Measurements from ENCODE around the gene SMPD4. TPM values are rescaled to one million over a fixed set of nuclear protein-coding genes. Genes with fewer than 3 reads are reported as not detected.
"Not testable (repeated sequence)": the region's sequence is repeated elsewhere in the genome, so short reads cannot be mapped to it uniquely, and the experiment has no call there.

Gene SMPD4, protein sequence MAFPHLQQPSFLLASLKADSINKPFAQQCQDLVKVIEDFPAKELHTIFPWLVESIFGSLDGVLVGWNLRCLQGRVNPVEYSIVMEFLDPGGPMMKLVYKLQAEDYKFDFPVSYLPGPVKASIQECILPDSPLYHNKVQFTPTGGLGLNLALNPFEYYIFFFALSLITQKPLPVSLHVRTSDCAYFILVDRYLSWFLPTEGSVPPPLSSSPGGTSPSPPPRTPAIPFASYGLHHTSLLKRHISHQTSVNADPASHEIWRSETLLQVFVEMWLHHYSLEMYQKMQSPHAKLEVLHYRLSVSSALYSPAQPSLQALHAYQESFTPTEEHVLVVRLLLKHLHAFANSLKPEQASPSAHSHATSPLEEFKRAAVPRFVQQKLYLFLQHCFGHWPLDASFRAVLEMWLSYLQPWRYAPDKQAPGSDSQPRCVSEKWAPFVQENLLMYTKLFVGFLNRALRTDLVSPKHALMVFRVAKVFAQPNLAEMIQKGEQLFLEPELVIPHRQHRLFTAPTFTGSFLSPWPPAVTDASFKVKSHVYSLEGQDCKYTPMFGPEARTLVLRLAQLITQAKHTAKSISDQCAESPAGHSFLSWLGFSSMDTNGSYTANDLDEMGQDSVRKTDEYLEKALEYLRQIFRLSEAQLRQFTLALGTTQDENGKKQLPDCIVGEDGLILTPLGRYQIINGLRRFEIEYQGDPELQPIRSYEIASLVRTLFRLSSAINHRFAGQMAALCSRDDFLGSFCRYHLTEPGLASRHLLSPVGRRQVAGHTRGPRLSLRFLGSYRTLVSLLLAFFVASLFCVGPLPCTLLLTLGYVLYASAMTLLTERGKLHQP
- 10 to 100 TPM; 28.0 to 50.1 (median 41.3) TPM for total RNA-seq

GRCh38 chr2:130181325-130181879 lies at the start of gene SMPD4:
TSS of gene SMPD4 (minus strand) at chr2:130181602. CDS start at chr2:130176592, 5,010 bp downstream.
- intact Hi-C loops (cut with DNase I; ENCODE audit: low total_unique reads), result loop anchor here (10.0 kb wide), 1 partner anchor 1303 kb away; no protein-coding TSS in a partner anchor
- DNase-seq (ENCODE audit: low spot score in 2 of 2), result peak; percentile 95 to 97

DNA sequence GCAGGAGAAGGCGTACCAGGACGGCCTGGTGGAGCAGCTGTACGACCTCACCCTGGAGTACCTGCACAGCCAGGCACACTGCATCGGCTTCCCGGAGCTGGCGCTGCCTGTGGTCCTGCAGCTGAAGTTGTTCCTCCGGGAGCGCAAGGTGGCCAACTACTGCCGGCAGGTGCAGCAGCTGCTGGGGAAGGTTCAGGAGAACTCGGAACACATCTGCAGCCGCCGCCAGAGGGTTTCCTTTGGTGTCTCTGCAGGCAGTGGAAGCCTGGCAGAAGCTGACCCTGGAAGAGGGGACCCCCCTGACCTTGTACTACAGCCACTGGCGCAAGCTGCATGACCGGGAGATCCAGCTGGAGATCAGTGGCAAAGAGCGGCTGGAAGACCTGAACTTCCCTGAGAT lies 49.5 kb upstream of the SMPD4 start:
- H3K4me1 ChIP-seq; H3K4me3 ChIP-seq; H3K27me3 ChIP-seq; DNase-seq (ENCODE audit: low spot score in 2 of 2); H3K36me3 ChIP-seq; intact Hi-C loops (cut with DNase I; ENCODE audit: low total_unique reads); H3K27ac ChIP-seq; H3K9me3 ChIP-seq: not testable (repeated sequence)

More at GRCh38 chr2:130181325-130181879, at the start of gene SMPD4:
- Histone ChIP-seq H3K27me3 (no peaks in the 10 kb centered on the region), H3K4me1 (peaks cover 0 to 7% of the 10 kb centered on the region in 2 donors), H3K9me3 (no peaks in the 10 kb centered on the region), H3K36me3 (no peaks in the 10 kb centered on the region), H3K27ac (peak within 1 kb of the TSS; percentile 91 to 92), H3K4me3 (peak within 1 kb of the TSS; percentile 79 to 97 (median 93))
- TF ChIP-seq POLR2A (IDR thresholded peaks at IDR 0.05) (peak; percentile 21), POLR2AphosphoS5 (IDR thresholded peaks at IDR 0.05) (peak in 2 of 3 donors; percentile 64 to 86)
- TF ChIP-seq, protein P1, sequence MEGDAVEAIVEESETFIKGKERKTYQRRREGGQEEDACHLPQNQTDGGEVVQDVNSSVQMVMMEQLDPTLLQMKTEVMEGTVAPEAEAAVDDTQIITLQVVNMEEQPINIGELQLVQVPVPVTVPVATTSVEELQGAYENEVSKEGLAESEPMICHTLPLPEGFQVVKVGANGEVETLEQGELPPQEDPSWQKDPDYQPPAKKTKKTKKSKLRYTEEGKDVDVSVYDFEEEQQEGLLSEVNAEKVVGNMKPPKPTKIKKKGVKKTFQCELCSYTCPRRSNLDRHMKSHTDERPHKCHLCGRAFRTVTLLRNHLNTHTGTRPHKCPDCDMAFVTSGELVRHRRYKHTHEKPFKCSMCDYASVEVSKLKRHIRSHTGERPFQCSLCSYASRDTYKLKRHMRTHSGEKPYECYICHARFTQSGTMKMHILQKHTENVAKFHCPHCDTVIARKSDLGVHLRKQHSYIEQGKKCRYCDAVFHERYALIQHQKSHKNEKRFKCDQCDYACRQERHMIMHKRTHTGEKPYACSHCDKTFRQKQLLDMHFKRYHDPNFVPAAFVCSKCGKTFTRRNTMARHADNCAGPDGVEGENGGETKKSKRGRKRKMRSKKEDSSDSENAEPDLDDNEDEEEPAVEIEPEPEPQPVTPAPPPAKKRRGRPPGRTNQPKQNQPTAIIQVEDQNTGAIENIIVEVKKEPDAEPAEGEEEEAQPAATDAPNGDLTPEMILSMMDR (IDR thresholded peaks at IDR 0.05), result no peak

DNA sequence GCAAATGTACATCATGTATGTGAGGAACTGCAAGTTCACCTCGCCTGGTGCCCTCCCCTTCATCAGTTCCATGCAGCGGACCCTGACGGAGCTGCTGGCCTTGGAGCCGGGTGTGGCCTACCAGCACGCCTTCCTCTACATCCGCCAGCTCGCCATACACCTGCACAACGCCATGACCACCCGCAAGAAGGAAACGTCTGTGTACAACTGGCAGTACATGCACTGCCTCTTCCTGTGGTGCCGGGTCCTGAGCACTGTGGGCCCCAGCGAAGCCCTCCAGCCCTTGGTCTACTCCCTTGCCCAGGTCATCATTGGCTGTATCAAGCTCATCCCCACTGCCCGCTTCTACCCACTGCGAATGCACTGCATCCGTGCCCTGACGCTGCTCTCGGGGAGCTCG lies 49.0 kb upstream of the SMPD4 start:
- H3K4me1 ChIP-seq; intact Hi-C loops (cut with DNase I; ENCODE audit: low total_unique reads); H3K4me3 ChIP-seq; H3K27ac ChIP-seq; DNase-seq (ENCODE audit: low spot score in 2 of 2); H3K36me3 ChIP-seq; H3K9me3 ChIP-seq; H3K27me3 ChIP-seq: not testable (repeated sequence)

- H3K27me3 ChIP-seq; intact Hi-C loops (cut with DNase I; ENCODE audit: low total_unique reads); H3K4me1 ChIP-seq; DNase-seq (ENCODE audit: low spot score in 2 of 2); H3K27ac ChIP-seq; H3K36me3 ChIP-seq; H3K9me3 ChIP-seq: not testable (repeated sequence)
- H3K4me3 ChIP-seq, result peak overlapping the region in 1 of 3 donors; percentile 29
Observed at GRCh38 chr2:130229161-130229510, 47.7 kb upstream of the SMPD4 start.

DNA sequence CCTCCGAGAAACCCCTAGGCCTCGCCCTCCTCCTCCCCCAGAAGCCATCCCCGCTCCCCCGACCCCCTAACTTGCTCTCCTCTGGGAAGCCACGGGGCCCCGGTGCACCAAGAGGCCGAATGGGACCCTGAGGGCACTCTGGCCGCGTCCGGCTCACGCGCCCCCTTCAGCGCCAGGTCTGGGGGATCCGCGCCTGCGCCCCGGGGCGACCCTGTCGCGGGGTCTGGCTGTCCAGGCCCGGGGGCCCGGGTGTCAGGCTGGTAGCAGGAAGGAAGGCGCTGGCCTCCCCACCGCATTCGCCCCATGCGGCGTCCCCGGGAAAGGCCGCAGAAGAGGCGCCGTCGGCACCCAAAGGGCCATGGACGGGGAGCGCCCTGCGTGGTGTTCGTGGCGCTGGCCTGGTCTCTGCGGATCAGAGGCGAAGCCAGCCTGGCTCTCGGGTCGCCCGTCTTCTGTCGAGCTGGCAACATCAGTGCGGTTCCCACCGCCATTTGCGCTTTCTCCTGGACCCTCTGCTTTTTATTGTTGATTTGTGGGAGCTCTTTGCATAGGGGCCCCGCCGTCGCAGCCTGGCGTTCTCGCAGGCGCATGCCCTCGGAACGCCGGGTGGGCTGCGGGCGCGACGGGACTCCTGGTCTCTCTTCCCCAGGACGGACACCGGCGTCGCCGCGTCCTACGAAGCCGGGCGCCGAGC lies 47.2 kb upstream of the SMPD4 start:
- intact Hi-C loops (cut with DNase I; ENCODE audit: low total_unique reads); DNase-seq (ENCODE audit: low spot score in 2 of 2): not testable (repeated sequence)
- peak overlapping the region in 1 of 3 donors; percentile 29 for H3K4me3 ChIP-seq

DNA sequence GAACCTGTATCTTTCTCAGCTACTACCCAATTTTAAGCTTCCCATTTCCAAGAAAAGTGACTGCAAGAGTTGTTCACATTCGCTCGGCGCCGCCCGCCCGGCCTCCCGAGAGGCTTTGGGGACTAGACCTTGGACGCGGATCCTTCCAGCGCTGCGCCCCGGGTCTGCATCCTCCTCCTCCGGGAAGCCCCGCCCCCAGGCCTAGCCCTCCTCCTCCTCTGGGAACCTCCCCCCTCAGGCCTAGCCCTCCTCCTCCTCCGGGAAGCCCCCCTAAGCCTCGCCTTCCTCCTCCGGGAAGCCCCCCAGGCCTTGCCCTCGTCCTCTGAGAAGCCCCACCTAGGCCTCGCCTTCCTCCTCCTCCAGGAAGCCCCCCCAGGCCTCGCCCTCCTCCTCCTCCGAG lies 46.6 kb upstream of the SMPD4 start:
- H3K27me3 ChIP-seq; intact Hi-C loops (cut with DNase I; ENCODE audit: low total_unique reads); H3K36me3 ChIP-seq; H3K9me3 ChIP-seq; DNase-seq (ENCODE audit: low spot score in 2 of 2); H3K27ac ChIP-seq; H3K4me3 ChIP-seq; H3K4me1 ChIP-seq: not testable (repeated sequence)

More for the DNA sequence above, 47.2 kb upstream of the SMPD4 start:
- H3K4me1 ChIP-seq, H3K27me3 ChIP-seq, H3K27ac ChIP-seq, H3K9me3 ChIP-seq, H3K36me3 ChIP-seq: not testable (repeated sequence)

DNA sequence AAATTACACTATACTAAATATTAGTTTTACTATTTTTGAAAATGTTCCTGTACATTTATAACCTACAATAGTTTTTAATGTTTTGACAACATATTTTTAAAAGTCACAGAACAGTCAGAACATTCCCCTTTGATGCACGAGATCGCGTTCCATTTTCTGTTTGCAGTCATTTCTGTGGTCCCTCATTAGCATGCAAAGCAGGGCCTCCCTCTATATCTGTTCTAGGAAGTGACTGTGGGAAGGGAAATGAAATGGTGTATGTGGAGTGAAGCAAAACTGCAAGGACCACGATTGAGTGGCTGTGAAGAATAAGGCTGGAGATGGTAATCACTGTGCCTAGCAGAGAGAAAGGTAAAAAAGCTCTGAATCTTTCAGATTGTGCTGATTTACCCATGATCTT lies 41.1 kb upstream of the SMPD4 start:
- DNase-seq (ENCODE audit: low spot score in 2 of 2); H3K4me3 ChIP-seq; H3K27ac ChIP-seq; intact Hi-C loops (cut with DNase I; ENCODE audit: low total_unique reads); H3K36me3 ChIP-seq; H3K9me3 ChIP-seq; H3K27me3 ChIP-seq; H3K4me1 ChIP-seq: not testable (repeated sequence)

DNA sequence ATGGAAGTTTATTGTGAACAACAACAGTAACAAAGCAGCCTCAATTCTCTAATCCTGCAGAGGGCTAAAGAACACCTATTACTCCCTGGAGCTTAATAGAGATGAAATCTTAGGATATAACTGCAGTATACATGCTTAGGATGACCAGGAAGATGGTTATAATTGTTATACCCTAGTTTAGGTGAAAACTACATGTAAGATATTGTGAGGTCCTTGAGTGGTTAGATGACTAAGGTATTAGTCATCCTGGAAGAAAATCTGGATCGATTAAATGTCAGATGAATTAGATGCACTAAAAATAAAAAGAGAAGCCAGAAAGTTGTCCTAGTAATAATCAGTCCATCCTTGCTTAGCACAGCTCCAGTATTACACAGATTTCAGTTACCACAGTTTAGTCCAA lies 39.1 kb upstream of the SMPD4 start:
- H3K36me3 ChIP-seq; H3K4me1 ChIP-seq; H3K27ac ChIP-seq; H3K4me3 ChIP-seq; DNase-seq (ENCODE audit: low spot score in 2 of 2); intact Hi-C loops (cut with DNase I; ENCODE audit: low total_unique reads); H3K9me3 ChIP-seq; H3K27me3 ChIP-seq: not testable (repeated sequence)

GRCh38 chr2:130219147-130219546 lies 37.7 kb upstream of the SMPD4 start:
- H3K9me3 ChIP-seq; H3K4me3 ChIP-seq; DNase-seq (ENCODE audit: low spot score in 2 of 2); H3K36me3 ChIP-seq; H3K27ac ChIP-seq; H3K4me1 ChIP-seq; H3K27me3 ChIP-seq; intact Hi-C loops (cut with DNase I; ENCODE audit: low total_unique reads): not testable (repeated sequence)

DNA sequence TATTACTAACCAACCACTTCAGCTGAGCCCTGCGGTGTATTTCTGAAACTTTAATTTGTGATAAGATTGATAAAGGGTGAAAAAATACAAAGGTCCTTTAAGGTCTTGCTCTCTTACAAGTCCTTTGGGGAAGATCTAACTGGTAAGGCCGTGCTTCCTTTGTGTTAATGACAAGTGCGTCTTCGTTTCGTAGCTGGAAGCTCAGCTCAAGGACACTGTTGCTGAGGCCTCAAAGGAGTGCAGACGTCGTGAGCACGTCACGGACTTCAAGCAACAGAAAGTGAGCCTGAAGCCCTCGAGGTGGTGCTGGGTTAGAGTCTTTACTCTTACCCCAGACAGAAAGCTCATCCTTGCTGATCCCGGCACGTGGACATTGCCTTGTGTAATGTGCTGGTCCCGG lies 25.6 kb upstream of the SMPD4 start:
- H3K4me1 ChIP-seq; H3K27ac ChIP-seq; DNase-seq (ENCODE audit: low spot score in 2 of 2); intact Hi-C loops (cut with DNase I; ENCODE audit: low total_unique reads); H3K4me3 ChIP-seq; H3K36me3 ChIP-seq; H3K9me3 ChIP-seq; H3K27me3 ChIP-seq: not testable (repeated sequence)

GRCh38 chr2:130203150-130203549 lies 21.7 kb upstream of the SMPD4 start:
- H3K9me3 ChIP-seq; H3K27me3 ChIP-seq; H3K27ac ChIP-seq; intact Hi-C loops (cut with DNase I; ENCODE audit: low total_unique reads); H3K36me3 ChIP-seq; DNase-seq (ENCODE audit: low spot score in 2 of 2); H3K4me3 ChIP-seq; H3K4me1 ChIP-seq: not testable (repeated sequence)

All from breast epithelium (tissue), 4 donors.